Measurements from ENCODE around the gene MRPS15. TPM values are rescaled to one million over a fixed set of nuclear protein-coding genes. Genes with fewer than 3 reads are reported as not detected.
"Not testable (repeated sequence)": the region's sequence is repeated elsewhere in the genome, so short reads cannot be mapped to it uniquely, and the experiment has no call there.

The MRPS15 gene
- total and polyA plus RNA-seq, 4 donors, result 34.7 to 81.3 (median 57.8) TPM

DNA sequence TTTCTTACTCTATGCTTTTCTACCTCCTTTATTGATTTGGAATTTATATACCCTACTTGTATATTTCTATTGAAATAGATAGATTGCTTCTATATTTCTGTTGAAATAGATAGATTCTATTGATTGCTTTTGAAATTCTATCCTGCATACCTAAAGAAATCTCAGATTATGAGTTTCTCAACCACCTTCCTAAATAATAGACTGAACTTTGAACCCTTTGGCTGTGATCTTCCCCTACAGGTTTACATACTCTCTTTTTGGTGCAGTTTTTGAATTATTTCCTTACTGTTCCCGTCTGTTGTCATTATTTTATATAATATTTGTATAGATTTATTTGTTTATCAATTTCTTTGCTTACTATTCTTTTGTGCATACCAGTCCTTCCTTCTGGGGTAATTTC, 39.0 kb upstream of the MRPS15 start:
- DNase-seq, result no peak
- H3K4me3 ChIP-seq (ENCODE audit: low read length in 2 of 2), result no peak overlapping the region
- no peaks in the 10 kb centered on the region for H3K9me3 ChIP-seq (ENCODE audit: control insufficient read depth, low read length)
- 58 to 67% methylated on average over 1 of the region's 1 CpG for WGBS, 2 donors
- H3K27me3 ChIP-seq (ENCODE audit: control insufficient read depth in 1 of 2, insufficient read depth in 2 of 2, low read length in 1 of 2), result no peaks in the 10 kb centered on the region
- ATAC-seq (ENCODE audit: low FRiP score), result no peak
- no peaks in the 10 kb centered on the region for H3K36me3 ChIP-seq (ENCODE audit: control insufficient read depth in 1 of 2, insufficient read depth in 2 of 2, low read length in 1 of 2)
- no peak overlapping the region for H3K27ac ChIP-seq (ENCODE audit: low read depth in 1 of 2, low read length in 2 of 2)
- no peaks in the 10 kb centered on the region for H3K4me1 ChIP-seq (ENCODE audit: control insufficient read depth in 1 of 2, insufficient read depth in 2 of 2, low read length in 2 of 2)
- intact Hi-C loops (cut with DNase I), result no loop called here

GRCh38 chr1:36502616-36503015, 38.4 kb upstream of the MRPS15 start:
- Histone ChIP-seq H3K9me3 (ENCODE audit: control insufficient read depth, low read length) (no peaks in the 10 kb centered on the region), H3K4me1 (ENCODE audit: control insufficient read depth in 1 of 2, insufficient read depth in 2 of 2, low read length in 2 of 2) (no peaks in the 10 kb centered on the region), H3K27me3 (ENCODE audit: control insufficient read depth in 1 of 2, insufficient read depth in 2 of 2, low read length in 1 of 2) (no peaks in the 10 kb centered on the region), H3K27ac (ENCODE audit: low read depth in 1 of 2, low read length in 2 of 2) (no peak overlapping the region), H3K4me3 (ENCODE audit: low read length in 2 of 2) (no peak overlapping the region), H3K36me3 (ENCODE audit: control insufficient read depth in 1 of 2, insufficient read depth in 2 of 2, low read length in 1 of 2) (no peaks in the 10 kb centered on the region)
- DNase-seq (no peak), ATAC-seq (ENCODE audit: low FRiP score) (no peak)
- WGBS, 2 donors, result 57 to 70% methylated on average over 2 of the region's 2 CpGs
- intact Hi-C loops (cut with DNase I), result no loop called here

DNA sequence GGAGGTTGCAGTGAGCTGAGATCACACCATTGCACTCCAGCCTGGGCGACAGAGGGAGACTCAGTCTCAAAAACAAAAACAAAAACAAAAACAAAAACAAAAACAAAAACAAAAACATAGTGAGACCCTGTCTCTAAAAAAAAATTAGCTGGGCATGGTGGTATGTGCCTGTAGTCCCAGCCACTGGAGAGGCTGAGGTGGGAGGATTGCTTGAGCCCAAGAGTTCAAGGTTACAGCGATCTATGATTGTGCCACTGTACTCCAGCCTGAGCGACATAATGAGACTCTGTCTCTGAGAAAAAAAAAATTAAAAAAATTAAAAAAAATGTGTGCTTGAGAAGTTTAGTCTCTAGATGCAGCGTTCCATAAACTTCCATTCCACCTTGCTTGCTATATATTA, 37.7 kb upstream of the MRPS15 start:
- H3K4me1 ChIP-seq (ENCODE audit: control insufficient read depth in 1 of 2, insufficient read depth in 2 of 2, low read length in 2 of 2); ATAC-seq (ENCODE audit: low FRiP score); H3K4me3 ChIP-seq (ENCODE audit: low read length in 2 of 2); DNase-seq; H3K36me3 ChIP-seq (ENCODE audit: control insufficient read depth in 1 of 2, insufficient read depth in 2 of 2, low read length in 1 of 2); intact Hi-C loops (cut with DNase I); H3K27ac ChIP-seq (ENCODE audit: low read depth in 1 of 2, low read length in 2 of 2); H3K9me3 ChIP-seq (ENCODE audit: control insufficient read depth, low read length); H3K27me3 ChIP-seq (ENCODE audit: control insufficient read depth in 1 of 2, insufficient read depth in 2 of 2, low read length in 1 of 2): not testable (repeated sequence)
- WGBS, 2 donors, result 83 to 86% methylated on average over 4 of the region's 4 CpGs

DNA sequence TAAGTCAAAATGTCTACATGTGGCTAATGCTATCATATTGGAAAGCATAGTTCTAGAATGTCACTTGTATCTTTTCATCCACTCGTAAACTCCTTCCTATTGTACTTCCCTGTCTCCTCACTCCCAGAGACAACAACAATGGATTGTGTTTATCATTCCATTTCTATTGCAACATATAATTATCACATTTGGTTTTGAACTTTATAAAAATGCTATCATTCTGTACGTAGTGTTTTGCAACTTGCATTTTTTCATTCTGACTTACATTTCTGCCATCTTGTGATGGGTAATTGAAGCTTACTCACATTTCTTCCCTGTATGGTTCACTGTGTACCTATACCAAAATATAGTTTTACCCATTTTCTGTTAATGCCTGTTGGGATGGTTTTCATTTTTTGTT, 33.0 kb upstream of the MRPS15 start:
- ATAC-seq (ENCODE audit: low FRiP score) (no peak), DNase-seq (no peak)
- intact Hi-C loops (cut with DNase I), result no loop called here
- Histone ChIP-seq H3K4me3 (ENCODE audit: low read length in 2 of 2) (no peak overlapping the region), H3K27me3 (ENCODE audit: control insufficient read depth in 1 of 2, insufficient read depth in 2 of 2, low read length in 1 of 2) (no peaks in the 10 kb centered on the region), H3K4me1 (ENCODE audit: control insufficient read depth in 1 of 2, insufficient read depth in 2 of 2, low read length in 2 of 2) (no peaks in the 10 kb centered on the region), H3K9me3 (ENCODE audit: control insufficient read depth, low read length) (no peaks in the 10 kb centered on the region), H3K36me3 (ENCODE audit: control insufficient read depth in 1 of 2, insufficient read depth in 2 of 2, low read length in 1 of 2) (no peaks in the 10 kb centered on the region), H3K27ac (ENCODE audit: low read depth in 1 of 2, low read length in 2 of 2) (no peak overlapping the region)
- 75 to 81% methylated on average over 2 of the region's 2 CpGs for WGBS, 2 donors

DNA sequence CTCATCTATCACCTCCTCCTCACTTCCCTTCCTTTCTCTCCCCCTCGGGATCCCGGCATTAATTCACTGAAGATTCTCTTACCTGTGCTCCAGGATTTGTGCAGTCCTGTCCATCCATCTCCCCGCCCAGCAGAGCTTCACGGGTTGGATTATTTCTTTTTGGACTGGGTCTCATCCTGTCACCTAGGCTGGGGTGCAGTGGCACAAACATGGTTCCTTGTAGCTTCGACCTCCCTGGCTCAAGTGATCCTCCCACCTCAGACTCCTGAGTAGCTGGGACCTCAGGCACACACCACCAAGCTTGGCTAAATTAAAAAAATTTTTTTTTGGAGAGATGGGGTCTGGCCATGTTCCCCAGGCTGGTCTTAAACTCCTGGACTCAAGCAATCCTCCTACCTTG, 30.8 kb upstream of the MRPS15 start:
- Histone ChIP-seq H3K4me3 (ENCODE audit: low read length in 2 of 2) (no peak overlapping the region), H3K36me3 (ENCODE audit: control insufficient read depth in 1 of 2, insufficient read depth in 2 of 2, low read length in 1 of 2) (no peaks in the 10 kb centered on the region), H3K27me3 (ENCODE audit: control insufficient read depth in 1 of 2, insufficient read depth in 2 of 2, low read length in 1 of 2) (no peaks in the 10 kb centered on the region), H3K9me3 (ENCODE audit: control insufficient read depth, low read length) (no peaks in the 10 kb centered on the region), H3K27ac (ENCODE audit: low read depth in 1 of 2, low read length in 2 of 2) (no peak overlapping the region), H3K4me1 (ENCODE audit: control insufficient read depth in 1 of 2, insufficient read depth in 2 of 2, low read length in 2 of 2) (no peaks in the 10 kb centered on the region)
- DNase-seq (no peak), ATAC-seq (ENCODE audit: low FRiP score) (no peak)
- intact Hi-C loops (cut with DNase I), result no loop called here
- WGBS, 2 donors, result 84 to 87% methylated on average over 5 of the region's 5 CpGs

GRCh38 chr1:36493524-36493923, 29.3 kb upstream of the MRPS15 start:
- Histone ChIP-seq H3K27ac (ENCODE audit: low read depth in 1 of 2, low read length in 2 of 2) (no peak overlapping the region), H3K4me3 (ENCODE audit: low read length in 2 of 2) (no peak overlapping the region), H3K36me3 (ENCODE audit: control insufficient read depth in 1 of 2, insufficient read depth in 2 of 2, low read length in 1 of 2) (no peaks in the 10 kb centered on the region), H3K27me3 (ENCODE audit: control insufficient read depth in 1 of 2, insufficient read depth in 2 of 2, low read length in 1 of 2) (no peaks in the 10 kb centered on the region), H3K4me1 (ENCODE audit: control insufficient read depth in 1 of 2, insufficient read depth in 2 of 2, low read length in 2 of 2) (no peaks in the 10 kb centered on the region), H3K9me3 (ENCODE audit: control insufficient read depth, low read length) (no peaks in the 10 kb centered on the region)
- no peak for ATAC-seq (ENCODE audit: low FRiP score)
- intact Hi-C loops (cut with DNase I), result no loop called here
- 88% methylated on average over 9 of the region's 9 CpGs for WGBS, 2 donors
- DNase-seq, result no peak

DNA sequence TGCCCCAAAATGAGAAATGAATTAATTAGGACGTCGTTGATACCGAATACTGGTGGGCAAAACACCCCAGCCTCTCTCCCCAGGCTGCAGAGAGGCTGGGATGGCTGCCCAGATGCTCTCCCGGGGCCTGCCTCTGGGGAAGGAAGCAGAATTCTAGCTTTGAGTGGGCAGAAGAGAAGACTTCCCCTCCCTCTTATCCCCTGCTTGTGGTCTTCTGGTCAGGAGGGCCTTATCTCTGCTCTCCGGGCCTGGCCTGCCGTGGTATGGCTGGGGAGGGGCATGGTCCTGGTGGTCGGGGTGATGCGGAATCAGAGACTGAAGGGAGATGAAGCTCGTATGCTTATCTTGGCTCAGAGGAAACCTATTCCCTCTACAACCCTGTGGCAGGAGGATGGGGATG, 28.3 kb upstream of the MRPS15 start:
- intact Hi-C loops (cut with DNase I), result no loop called here
- DNase-seq, result no peak

DNA sequence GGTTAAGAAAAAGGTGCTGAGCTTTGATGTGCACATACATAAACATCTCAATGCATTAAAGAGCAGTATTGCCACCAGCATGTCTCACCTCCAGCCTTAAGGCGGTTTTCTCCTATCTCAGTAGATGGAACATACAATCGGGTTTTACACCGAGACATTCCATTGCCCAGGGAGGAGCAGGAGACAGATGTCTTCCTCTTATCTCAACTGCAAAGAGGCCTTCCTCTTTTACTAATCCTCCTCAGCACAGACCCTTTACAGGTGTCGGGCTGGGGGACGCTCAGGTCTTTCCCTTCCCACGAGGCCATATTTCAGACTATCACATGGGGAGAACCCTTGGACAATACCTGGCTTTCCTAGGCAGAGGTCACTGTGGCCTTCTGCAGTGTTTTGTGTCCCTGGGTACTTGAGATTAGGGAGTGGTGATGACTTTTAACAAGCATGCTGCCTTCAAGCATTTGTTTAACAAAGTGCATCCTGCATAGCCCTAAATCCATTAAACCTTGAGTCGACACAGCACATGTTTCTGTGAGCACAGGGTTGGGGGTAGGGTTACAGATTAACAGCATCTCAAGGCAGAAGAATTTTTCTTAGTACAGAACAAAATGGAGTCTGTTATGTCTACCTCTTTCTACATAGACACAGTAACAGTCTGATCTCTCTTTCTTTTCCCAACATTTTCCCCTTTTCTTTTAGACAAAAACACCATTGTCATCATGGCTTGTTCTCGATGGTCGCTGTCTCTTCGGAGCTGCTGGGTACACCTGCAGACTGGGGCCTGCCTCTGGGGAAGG, 25.3 kb upstream of the MRPS15 start:
- DNase-seq; ATAC-seq (ENCODE audit: low FRiP score); H3K27me3 ChIP-seq (ENCODE audit: control insufficient read depth in 1 of 2, insufficient read depth in 2 of 2, low read length in 1 of 2); H3K27ac ChIP-seq (ENCODE audit: low read depth in 1 of 2, low read length in 2 of 2); H3K4me1 ChIP-seq (ENCODE audit: control insufficient read depth in 1 of 2, insufficient read depth in 2 of 2, low read length in 2 of 2); intact Hi-C loops (cut with DNase I); H3K9me3 ChIP-seq (ENCODE audit: control insufficient read depth, low read length); H3K4me3 ChIP-seq (ENCODE audit: low read length in 2 of 2); H3K36me3 ChIP-seq (ENCODE audit: control insufficient read depth in 1 of 2, insufficient read depth in 2 of 2, low read length in 1 of 2): not testable (repeated sequence)
- WGBS, 2 donors, result 63 to 71% methylated on average over 9 to 10 of the region's 10 CpGs

More for the DNA sequence above, 28.3 kb upstream of the MRPS15 start:
- no peaks in the 10 kb centered on the region for H3K4me1 ChIP-seq (ENCODE audit: control insufficient read depth in 1 of 2, insufficient read depth in 2 of 2, low read length in 2 of 2)
- 14 to 18% methylated on average over 9 of the region's 9 CpGs for WGBS, 2 donors
- no peak overlapping the region for H3K4me3 ChIP-seq (ENCODE audit: low read length in 2 of 2)
- no peaks in the 10 kb centered on the region for H3K27me3 ChIP-seq (ENCODE audit: control insufficient read depth in 1 of 2, insufficient read depth in 2 of 2, low read length in 1 of 2)
- no peak overlapping the region for H3K27ac ChIP-seq (ENCODE audit: low read depth in 1 of 2, low read length in 2 of 2)
- no peak for ATAC-seq (ENCODE audit: low FRiP score)
- H3K9me3 ChIP-seq (ENCODE audit: control insufficient read depth, low read length), result no peaks in the 10 kb centered on the region
- no peaks in the 10 kb centered on the region for H3K36me3 ChIP-seq (ENCODE audit: control insufficient read depth in 1 of 2, insufficient read depth in 2 of 2, low read length in 1 of 2)

- DNase-seq (no peak), ATAC-seq (ENCODE audit: low FRiP score) (no peak)
- intact Hi-C loops (cut with DNase I), result no loop called here
- H3K4me1 ChIP-seq (ENCODE audit: control insufficient read depth in 1 of 2, insufficient read depth in 2 of 2, low read length in 2 of 2), result no peaks in the 10 kb centered on the region
- no peak overlapping the region for H3K4me3 ChIP-seq (ENCODE audit: low read length in 2 of 2)
- H3K27me3 ChIP-seq (ENCODE audit: control insufficient read depth in 1 of 2, insufficient read depth in 2 of 2, low read length in 1 of 2), result no peaks in the 10 kb centered on the region
- H3K27ac ChIP-seq (ENCODE audit: low read depth in 1 of 2, low read length in 2 of 2), result no peak overlapping the region
- H3K9me3 ChIP-seq (ENCODE audit: control insufficient read depth, low read length), result no peaks in the 10 kb centered on the region
- no peaks in the 10 kb centered on the region for H3K36me3 ChIP-seq (ENCODE audit: control insufficient read depth in 1 of 2, insufficient read depth in 2 of 2, low read length in 1 of 2)
- WGBS, 2 donors, result 70 to 81% methylated on average over 3 of the region's 3 CpGs
These were observed 23.7 kb upstream of the MRPS15 start for GRCh38 chr1:36487906-36488305.
